HG02763 (cell line): ENCODE measurements around the gene CFD.

Experiments
- ATAC-seq: cut with Tn5 transposase; IDR thresholded peaks from one replicate; pipeline ENCODE4 v1.9.1; 2021; ENCODE audit warnings: mild to moderate bottlenecking, moderate library complexity; ENCODE audit not compliant: unreplicated experiment

Gene CFD

DNA sequence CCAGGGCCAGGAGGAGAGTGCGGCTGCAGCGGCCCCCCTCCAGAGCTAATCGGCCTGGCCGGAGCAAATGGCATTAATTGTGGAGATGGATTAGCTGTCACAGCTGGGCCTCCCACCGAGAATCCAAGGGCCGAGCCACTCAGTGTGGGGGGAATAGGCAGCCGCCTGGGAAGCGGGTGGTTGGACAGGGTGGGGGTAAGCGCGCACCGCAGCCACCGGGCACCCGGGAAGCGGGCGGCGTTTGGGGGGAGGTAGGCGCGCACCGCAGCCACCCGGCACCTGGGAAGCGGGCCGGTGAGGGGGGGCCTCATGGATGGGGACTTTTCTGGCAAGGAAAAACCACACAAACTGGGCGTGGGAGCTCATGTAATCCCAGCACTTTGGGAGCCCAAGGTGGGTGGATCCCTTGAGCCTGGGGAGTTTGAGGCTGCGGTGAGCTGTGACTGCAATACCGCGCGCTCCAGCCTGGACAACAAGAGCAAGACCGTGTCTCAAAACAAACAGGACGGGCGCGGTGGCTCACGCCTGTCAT, 43.9 kb downstream of the CFD start:
- no peak for ATAC-seq

DNA sequence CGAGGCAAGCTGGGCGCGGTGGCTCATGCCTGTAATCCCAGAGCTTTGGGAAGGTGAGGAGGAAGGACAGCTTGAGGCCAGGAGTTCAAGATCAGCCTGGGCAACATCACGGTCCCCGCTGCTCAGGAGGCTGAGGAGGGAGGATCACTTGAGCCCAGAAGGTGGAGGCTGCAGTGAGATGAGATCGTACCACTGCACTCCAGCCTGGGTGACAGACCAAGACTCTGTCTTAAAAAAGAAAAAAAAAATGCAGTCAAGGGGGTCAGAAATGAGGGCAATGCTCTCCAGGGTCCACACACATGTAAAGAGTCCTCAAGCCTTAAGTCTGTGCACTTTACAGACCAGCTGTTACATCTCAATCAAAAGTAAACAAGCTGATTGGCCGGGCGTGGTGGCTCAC, 45.1 kb downstream of the CFD start:
- ATAC-seq, result no peak

DNA sequence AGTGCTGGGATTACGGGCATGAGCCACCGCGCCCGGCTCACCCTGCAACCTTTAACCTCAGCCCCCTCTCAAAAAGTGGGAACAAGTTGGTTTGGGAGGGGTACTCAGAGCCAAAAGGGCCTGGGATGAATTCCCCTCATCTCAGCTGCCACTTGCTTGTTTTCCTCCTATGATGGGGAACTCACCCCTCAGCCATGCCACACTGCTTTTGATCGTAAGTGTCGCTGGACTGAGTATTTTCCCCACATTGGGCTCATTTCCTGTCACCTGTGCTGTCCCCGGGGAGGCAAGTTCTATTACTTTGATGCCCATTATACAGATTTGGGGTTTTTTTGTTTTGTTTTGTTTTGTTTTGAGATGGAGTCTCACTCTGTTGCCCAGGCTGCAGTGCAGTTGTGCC, 47.0 kb downstream of the CFD start:
- no peak for ATAC-seq

DNA sequence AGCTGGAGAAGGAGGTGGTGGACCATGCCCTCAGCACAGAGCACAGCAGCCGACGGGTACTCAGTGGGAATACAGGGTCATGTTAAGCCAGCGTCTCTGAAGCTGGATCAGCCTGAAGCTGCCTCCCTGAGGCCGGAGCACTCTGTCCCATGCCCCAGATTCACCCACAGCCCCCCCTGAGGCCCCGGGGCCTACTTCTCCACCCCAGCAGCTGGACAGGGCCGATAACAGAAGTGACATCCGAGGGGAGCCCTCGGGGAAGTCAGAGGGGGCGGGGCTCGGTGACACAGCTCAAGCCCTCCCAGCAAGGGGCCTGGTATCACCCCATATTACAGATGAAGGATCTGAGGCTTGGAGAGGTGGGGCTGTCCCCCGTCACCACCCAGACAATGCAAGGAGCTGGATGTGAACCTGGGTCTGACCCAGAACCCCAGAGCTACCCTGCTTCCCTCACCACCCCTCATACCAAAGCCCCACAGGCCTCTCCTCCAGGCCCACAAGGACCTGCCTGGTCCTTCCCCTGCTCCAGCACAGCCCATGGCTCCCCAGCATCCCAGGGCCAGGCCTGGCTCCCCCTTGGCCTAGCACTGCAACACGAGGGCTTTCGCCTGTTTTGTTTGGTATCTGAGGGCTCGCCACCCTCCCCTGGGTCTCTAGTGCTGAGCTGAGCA, 47.9 kb downstream of the CFD start:
- no peak for ATAC-seq

DNA sequence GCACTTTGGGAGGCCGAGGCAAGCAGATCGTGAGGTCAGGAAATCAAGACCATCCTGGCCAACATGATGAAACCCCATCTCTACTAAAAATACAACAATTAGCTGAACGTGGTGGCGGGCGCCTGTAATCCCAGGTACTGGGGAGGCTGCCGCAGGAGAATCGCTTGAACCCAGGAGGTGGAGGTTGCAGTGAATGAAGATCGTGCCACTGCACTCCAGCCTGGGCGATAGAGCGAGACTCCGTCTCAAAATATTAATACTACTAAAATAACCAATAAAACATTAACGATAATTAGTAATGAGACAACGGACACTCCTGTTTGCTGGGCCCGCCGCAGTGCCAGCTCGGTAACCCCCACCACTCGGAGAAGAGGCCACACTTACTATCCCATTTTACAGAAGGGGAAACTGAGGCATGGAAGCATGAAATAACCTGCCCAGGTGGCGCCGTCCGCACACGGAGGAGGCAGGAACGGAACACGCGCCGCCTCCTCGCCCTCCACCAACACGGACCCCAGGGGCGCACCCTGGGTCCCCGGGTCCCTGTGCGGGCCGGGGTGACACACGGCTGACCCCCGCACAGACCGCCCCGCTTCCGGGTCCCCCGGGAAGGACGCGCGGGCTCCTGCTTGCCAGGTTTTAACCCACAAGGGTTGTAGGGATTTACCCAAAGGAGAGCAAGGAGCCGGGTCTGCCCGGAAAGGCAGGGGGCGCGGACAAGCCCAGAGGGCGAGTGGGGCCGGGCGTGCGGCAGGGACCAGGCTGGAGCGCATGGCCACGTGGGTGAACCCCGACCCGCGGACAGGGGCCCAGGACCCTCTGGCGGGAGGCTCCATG, 52.0 kb downstream of the CFD start:
- no peak for ATAC-seq

DNA sequence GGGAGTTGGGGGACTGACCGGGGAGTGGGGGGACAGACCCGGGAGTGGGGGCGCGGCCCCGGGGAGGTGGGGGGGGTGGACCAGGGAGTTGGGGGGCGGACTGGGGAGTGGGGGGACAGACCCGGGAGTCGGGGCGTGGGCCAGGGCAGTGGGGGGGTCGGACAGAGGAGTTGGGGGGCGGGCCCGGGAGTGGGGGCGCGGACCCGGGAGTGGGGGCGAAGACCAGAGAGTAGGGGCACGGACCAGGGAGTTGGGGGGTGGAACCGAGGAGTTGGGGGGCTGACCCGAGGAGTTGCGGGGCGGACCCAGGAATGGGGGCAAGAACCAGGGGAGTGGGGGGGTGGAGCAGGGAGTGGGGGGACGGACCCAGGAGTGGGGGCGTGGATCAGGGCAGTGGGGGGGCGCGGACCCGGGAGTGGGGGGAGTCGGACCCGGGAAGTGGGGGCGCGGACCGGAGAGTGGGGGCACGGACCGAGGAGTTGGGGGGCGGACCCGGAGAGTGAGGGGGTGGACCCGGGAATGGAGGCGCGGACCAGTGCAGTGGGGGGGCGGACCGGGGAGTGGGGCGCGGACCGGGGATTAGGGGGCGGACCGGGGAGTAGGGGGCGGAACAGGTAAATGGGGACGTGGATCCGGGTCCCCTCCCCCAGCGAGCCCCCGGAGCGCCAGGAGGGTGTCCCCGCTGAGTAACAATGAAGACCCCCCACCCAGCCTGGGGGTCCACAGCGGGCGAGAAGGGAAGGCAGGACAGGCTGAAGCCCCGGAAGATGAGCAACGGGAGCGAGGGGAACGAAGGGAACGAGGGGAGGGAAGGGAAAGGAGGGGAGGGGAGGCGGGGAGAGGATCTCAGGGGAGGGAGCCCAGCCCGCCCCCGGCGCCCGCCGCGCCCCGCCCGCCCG, 53.0 kb downstream of the CFD start:
- peak; percentile 9 for ATAC-seq
